Measurements from ENCODE around the gene ZNF710.

ZNF710 gene

DNA sequence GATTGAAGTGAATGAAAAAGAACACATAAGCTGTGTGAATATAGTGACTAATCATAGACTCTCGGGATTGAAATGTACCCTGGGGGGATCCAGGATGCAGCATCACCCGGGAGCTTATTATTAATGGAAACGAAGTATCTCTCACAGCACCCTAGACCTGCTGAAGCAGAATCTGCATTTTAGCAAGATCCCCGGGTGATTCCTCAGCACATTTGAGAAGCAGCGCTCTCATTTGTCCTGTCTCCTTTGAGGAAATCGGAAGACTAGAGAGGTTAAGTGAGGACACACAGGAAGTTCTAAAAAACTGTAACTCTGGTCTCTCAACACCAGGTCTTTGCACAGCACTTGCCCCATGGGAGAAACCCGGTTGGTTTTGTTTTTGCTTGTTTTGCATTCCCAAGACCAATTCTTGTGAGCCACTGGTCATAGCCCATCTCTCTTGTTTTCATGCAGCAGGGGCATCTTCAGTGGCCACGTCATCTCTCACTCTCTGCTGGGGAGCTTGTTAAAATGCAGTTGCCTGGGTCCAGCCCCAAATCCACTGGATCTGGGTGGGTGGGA lies 30.2 kb downstream of the ZNF710 start:
- Histone ChIP-seq H3K27me3 (ENCODE audit: control insufficient read depth, insufficient read depth, low read length) (no peaks in the 10 kb centered on the region), H3K36me3 (ENCODE audit: control insufficient read depth, insufficient read depth, low read length) (no peaks in the 10 kb centered on the region), H3K27ac (ENCODE audit: low read depth, low read length) (no peak overlapping the region; the same call in 1 of the 2 replicates), H3K9ac (ENCODE audit: low read length) (no peak overlapping the region), H3K4me3 (ENCODE audit: low read depth, low read length) (no peak overlapping the region), H3K9me3 (ENCODE audit: control insufficient read depth, insufficient read depth, low read depth, low read length) (no peaks in the 10 kb centered on the region), H3K4me1 (ENCODE audit: control insufficient read depth, insufficient read depth, low read length) (peaks cover 37% of the 10 kb centered on the region)

DNA sequence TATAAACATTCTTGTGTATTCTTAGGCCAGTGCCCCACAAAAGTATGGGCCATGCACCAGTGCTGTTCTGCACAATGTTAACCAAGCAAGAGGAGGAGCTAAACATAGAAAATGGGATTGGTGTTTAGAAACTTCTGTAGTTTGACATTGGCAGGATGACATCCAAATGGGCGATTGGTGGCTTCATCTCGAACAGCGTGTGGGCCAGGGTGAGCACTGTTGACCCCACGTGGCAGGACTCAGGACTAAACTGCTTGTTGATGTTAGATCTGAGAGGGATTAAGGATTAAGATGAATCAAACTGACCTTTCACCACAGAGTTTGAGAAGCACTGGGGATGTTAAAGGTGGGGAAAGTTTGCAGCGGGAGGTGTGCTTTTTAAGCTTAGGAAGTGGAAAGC lies 31.9 kb downstream of the ZNF710 start:
- Histone ChIP-seq H3K9me3 (ENCODE audit: control insufficient read depth, insufficient read depth, low read depth, low read length) (no peaks in the 10 kb centered on the region), H3K4me1 (ENCODE audit: control insufficient read depth, insufficient read depth, low read length) (peaks cover 52% of the 10 kb centered on the region), H3K36me3 (ENCODE audit: control insufficient read depth, insufficient read depth, low read length) (no peaks in the 10 kb centered on the region), H3K4me3 (ENCODE audit: low read depth, low read length) (no peak overlapping the region), H3K27ac (ENCODE audit: low read depth, low read length) (no peak overlapping the region), H3K27me3 (ENCODE audit: control insufficient read depth, insufficient read depth, low read length) (no peaks in the 10 kb centered on the region), H3K9ac (ENCODE audit: low read length) (no peak overlapping the region)

DNA sequence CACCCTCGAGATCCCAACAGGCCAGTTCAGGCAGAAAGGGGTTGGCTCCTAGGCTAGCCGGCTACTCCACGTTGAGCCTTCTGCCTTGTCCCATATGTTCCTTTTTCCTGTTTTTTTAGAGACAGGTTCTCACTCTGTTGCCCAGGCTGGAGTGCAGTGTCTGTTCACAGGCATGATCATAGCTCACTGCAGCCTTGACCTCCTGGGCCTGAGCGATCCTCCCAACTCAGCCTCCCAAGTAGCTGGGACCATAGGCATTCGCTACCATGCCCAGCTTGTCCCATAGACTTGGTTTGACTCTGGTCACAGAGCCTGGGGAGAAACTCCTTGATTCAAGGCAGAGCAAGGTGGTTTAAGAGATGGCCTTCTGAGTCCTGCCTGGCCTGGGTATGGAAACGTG lies 32.3 kb downstream of the ZNF710 start:
- peaks cover 57% of the 10 kb centered on the region for H3K4me1 ChIP-seq (ENCODE audit: control insufficient read depth, insufficient read depth, low read length)
- no peaks in the 10 kb centered on the region for H3K36me3 ChIP-seq (ENCODE audit: control insufficient read depth, insufficient read depth, low read length)
- H3K27ac ChIP-seq (ENCODE audit: low read depth, low read length), result no peak overlapping the region
- H3K27me3 ChIP-seq (ENCODE audit: control insufficient read depth, insufficient read depth, low read length), result no peaks in the 10 kb centered on the region
- H3K9ac ChIP-seq (ENCODE audit: low read length), result no peak overlapping the region
- H3K4me3 ChIP-seq (ENCODE audit: low read depth, low read length), result no peak overlapping the region
- no peaks in the 10 kb centered on the region for H3K9me3 ChIP-seq (ENCODE audit: control insufficient read depth, insufficient read depth, low read depth, low read length)

DNA sequence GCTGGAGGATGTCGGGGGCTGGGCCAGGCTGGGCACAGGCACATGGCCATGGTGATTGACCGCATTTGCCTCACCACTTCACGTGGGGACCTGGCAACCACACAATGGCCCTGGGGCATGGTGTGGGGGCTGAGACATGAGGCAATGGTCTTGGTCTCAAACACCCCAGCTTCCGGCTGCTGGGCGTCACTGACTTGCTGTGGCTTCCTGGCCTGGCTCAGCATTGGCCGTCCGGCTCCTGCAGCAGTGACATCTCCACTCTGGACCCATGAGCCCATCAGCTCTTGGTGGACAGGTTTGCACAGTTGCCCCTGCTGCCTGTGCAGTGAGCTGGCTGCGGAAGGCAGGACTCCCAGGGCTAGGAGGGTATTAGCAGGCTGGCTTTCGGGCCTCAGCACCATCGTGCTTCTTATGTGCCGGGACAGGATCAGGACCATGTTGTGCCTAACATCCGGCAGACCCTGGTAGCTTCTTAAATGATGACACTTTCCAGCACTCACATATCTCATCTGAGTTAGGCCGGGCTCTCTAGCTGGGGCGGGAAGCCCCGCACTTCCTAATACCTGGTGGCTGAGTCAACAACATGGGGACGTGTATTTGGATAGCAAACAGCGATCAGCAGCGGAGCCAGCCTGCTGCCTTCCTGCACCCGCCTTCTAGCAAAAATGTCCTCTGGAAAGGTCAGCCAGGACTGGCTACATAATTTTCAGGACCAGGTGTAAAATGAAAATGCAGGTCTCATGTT lies 34.1 kb downstream of the ZNF710 start:
- Histone ChIP-seq H3K9ac (ENCODE audit: low read length) (peak overlapping the region; percentile 27), H3K27ac (ENCODE audit: low read depth, low read length) (no peak overlapping the region), H3K9me3 (ENCODE audit: control insufficient read depth, insufficient read depth, low read depth, low read length) (no peaks in the 10 kb centered on the region), H3K4me1 (ENCODE audit: control insufficient read depth, insufficient read depth, low read length) (peaks cover 64% of the 10 kb centered on the region), H3K36me3 (ENCODE audit: control insufficient read depth, insufficient read depth, low read length) (no peaks in the 10 kb centered on the region), H3K4me3 (ENCODE audit: low read depth, low read length) (no peak overlapping the region; the same call in 1 of the 2 replicates), H3K27me3 (ENCODE audit: control insufficient read depth, insufficient read depth, low read length) (no peaks in the 10 kb centered on the region)

DNA sequence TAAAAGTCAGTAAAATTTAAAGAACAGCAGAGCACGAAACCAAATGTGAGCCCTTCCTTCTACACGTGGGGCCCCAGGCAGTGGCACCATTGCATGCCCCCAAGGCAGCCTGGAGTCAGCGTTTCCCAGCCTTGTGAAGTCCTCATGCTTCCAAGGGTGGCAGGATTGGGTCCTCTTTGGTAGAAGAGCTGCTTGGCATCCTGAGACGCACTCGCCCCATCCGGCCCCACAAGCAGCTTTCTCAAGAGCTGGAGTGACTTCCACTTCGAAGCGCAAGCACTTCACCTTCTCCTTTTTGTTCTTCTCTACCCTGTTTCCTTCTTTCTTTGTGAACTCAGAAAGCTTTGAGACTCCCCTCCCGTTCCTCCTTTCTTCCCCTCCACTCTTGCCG lies 34.7 kb downstream of the ZNF710 start:
- Histone ChIP-seq H3K4me1 (ENCODE audit: control insufficient read depth, insufficient read depth, low read length) (peaks cover 70% of the 10 kb centered on the region), H3K9ac (ENCODE audit: low read length) (peak overlapping the region; percentile 27), H3K4me3 (ENCODE audit: low read depth, low read length) (no peak overlapping the region), H3K9me3 (ENCODE audit: control insufficient read depth, insufficient read depth, low read depth, low read length) (no peaks in the 10 kb centered on the region), H3K36me3 (ENCODE audit: control insufficient read depth, insufficient read depth, low read length) (no peaks in the 10 kb centered on the region), H3K27me3 (ENCODE audit: control insufficient read depth, insufficient read depth, low read length) (no peaks in the 10 kb centered on the region), H3K27ac (ENCODE audit: low read depth, low read length) (no peak overlapping the region)

DNA sequence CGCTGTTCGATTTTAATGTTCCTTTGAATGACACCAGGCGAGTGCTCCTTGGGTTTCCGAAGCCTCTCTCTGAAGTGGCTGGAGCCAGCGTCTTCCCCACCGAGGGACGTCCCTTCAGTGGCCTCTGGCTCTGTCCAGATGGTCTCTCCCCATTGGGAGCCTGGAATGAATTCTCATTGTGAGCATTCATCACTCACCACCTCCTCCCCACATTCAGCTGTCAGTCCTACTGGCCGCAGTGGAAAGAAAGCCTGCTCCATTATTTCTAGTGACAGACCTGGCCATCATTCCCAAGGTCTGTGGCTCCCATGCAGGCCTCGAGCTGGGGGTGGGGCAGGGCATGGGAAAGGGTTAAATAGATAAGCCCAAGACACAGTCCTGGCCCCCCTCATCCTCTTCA lies 35.2 kb downstream of the ZNF710 start:
- H3K9me3 ChIP-seq (ENCODE audit: control insufficient read depth, insufficient read depth, low read depth, low read length), result no peaks in the 10 kb centered on the region
- no peaks in the 10 kb centered on the region for H3K27me3 ChIP-seq (ENCODE audit: control insufficient read depth, insufficient read depth, low read length)
- H3K4me1 ChIP-seq (ENCODE audit: control insufficient read depth, insufficient read depth, low read length), result peaks cover 70% of the 10 kb centered on the region
- no peak overlapping the region for H3K27ac ChIP-seq (ENCODE audit: low read depth, low read length)
- H3K36me3 ChIP-seq (ENCODE audit: control insufficient read depth, insufficient read depth, low read length), result no peaks in the 10 kb centered on the region
- H3K9ac ChIP-seq (ENCODE audit: low read length), result no peak overlapping the region
- no peak overlapping the region for H3K4me3 ChIP-seq (ENCODE audit: low read depth, low read length)

DNA sequence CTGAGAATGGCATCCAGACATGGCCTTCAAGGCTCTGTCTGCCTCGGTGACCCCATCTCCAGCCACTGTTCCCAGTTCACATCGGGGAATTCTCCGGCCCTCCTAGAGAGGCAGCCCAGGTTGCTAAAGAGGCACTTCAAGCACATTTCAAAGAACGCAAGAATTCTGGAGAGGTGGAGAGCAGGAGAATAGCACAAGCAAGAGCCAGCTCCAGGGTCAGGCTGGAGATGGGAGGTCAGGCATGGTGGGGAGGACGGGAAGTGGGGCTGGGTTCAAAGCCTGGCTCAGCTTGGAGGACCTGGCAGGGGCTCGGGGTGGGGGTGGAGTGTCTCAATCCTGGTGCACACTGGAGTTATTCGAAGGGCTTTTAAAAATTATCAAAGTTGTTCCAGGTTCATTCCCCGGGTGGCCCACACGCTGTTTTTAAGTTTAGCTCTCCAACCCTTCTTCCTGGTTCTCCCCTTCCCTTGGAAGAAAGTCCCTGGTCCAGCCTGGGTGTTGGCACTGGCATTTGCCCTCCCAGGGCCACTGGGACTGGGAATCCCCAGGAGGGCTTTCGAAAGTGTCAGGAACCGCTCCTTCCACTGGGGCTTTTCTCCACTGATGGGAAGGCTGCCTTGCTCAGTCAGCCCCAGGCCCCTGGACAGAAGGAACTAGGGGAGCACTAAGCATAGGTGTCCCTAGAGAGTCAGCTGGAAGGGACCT lies 35.8 kb downstream of the ZNF710 start:
- Histone ChIP-seq H3K36me3 (ENCODE audit: control insufficient read depth, insufficient read depth, low read length) (no peaks in the 10 kb centered on the region), H3K9ac (ENCODE audit: low read length) (no peak overlapping the region), H3K27me3 (ENCODE audit: control insufficient read depth, insufficient read depth, low read length) (no peaks in the 10 kb centered on the region), H3K4me1 (ENCODE audit: control insufficient read depth, insufficient read depth, low read length) (peaks cover 65% of the 10 kb centered on the region), H3K27ac (ENCODE audit: low read depth, low read length) (no peak overlapping the region), H3K4me3 (ENCODE audit: low read depth, low read length) (no peak overlapping the region), H3K9me3 (ENCODE audit: control insufficient read depth, insufficient read depth, low read depth, low read length) (no peaks in the 10 kb centered on the region)

DNA sequence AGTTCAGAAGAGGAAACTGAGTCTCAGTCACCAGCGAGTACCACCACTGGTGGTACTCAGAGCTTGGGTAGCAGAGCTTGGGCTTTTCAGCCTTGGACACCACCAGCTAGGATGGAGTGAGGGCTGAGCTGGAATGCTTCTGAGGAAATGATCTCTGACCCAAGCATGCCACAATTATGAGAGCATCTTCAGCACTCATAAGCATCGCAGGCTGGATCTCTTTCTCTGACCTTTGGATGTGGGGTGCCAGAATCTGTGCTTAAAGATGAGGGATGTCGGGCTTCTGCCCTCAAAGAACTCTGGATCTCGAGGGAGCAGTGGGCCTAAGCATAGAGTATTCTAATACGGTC lies 36.4 kb downstream of the ZNF710 start:
- no peak overlapping the region for H3K9ac ChIP-seq (ENCODE audit: low read length)
- no peaks in the 10 kb centered on the region for H3K27me3 ChIP-seq (ENCODE audit: control insufficient read depth, insufficient read depth, low read length)
- H3K4me3 ChIP-seq (ENCODE audit: low read depth, low read length), result no peak overlapping the region
- H3K36me3 ChIP-seq (ENCODE audit: control insufficient read depth, insufficient read depth, low read length), result no peaks in the 10 kb centered on the region
- peaks cover 69% of the 10 kb centered on the region for H3K4me1 ChIP-seq (ENCODE audit: control insufficient read depth, insufficient read depth, low read length)
- peak overlapping the region; percentile 37; the same call in 1 of the 2 replicates for H3K27ac ChIP-seq (ENCODE audit: low read depth, low read length)
- no peaks in the 10 kb centered on the region for H3K9me3 ChIP-seq (ENCODE audit: control insufficient read depth, insufficient read depth, low read depth, low read length)

DNA sequence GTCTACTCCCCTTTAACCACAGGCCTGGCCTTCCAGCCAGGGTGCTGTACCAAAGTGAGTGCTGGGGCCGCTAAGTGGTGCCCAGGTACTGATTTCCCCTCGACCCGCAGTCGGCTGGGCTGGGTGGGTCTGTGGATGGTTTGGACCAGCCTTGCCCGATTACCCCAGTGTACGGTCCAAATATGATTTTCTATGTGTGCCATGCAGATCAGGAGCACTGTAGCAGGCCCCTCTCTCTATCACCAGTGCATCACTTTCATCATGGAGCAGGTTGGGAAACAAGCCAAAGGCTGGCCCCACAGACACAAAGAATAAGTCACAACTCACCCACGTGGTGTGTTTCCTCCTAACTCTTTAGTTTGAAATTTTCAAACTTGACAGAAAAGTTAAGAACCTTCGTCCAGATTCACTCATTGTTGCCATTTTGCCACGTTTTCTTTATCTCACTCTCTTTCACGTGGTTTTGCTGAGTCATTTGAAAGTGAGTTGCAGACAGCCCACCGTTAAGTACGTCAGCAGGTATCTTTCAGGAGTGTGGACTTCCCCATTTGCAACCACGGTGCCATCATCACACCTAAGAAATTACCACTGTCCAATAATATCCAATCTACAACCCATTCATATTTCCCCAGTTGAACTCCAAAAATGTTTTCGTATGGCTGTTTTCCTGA lies 37.0 kb downstream of the ZNF710 start:
- Histone ChIP-seq H3K4me1 (ENCODE audit: control insufficient read depth, insufficient read depth, low read length) (peaks cover 75% of the 10 kb centered on the region), H3K9ac (ENCODE audit: low read length) (no peak overlapping the region)

DNA sequence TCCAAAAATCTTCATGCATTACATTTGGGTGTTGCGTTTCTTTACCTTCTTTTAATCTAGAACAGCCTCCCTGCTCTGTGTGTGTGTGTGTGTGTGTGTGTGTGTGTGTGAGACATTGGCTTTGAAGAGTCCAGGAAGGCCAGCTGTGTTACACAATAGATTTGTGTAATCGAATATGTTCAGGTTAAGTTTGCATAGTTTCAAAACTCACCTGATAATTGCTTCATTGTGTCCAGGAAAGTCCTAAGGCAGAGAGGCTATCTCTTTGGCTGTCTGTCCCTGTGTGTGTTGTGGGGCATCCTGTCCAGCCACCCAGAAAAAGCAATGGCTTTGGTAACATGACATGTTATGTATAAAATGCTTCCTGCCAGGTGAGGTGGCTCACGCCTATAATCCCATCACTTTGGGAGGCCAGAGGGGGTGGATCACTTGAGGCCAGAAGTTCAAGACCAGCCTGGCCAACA lies 37.5 kb downstream of the ZNF710 start:
- Histone ChIP-seq H3K27ac (ENCODE audit: low read depth, low read length) (no peak overlapping the region), H3K36me3 (ENCODE audit: control insufficient read depth, insufficient read depth, low read length) (no peaks in the 10 kb centered on the region), H3K9me3 (ENCODE audit: control insufficient read depth, insufficient read depth, low read depth, low read length) (no peaks in the 10 kb centered on the region), H3K4me3 (ENCODE audit: low read depth, low read length) (no peak overlapping the region), H3K27me3 (ENCODE audit: control insufficient read depth, insufficient read depth, low read length) (no peaks in the 10 kb centered on the region), H3K9ac (ENCODE audit: low read length) (no peak overlapping the region), H3K4me1 (ENCODE audit: control insufficient read depth, insufficient read depth, low read length) (peaks cover 75% of the 10 kb centered on the region)

More for the DNA sequence above, 37.0 kb downstream of the ZNF710 start:
- Histone ChIP-seq H3K27ac (ENCODE audit: low read depth, low read length) (peak overlapping the region; percentile 37; the same call in 1 of the 2 replicates), H3K36me3 (ENCODE audit: control insufficient read depth, insufficient read depth, low read length) (no peaks in the 10 kb centered on the region), H3K9me3 (ENCODE audit: control insufficient read depth, insufficient read depth, low read depth, low read length) (no peaks in the 10 kb centered on the region), H3K27me3 (ENCODE audit: control insufficient read depth, insufficient read depth, low read length) (no peaks in the 10 kb centered on the region), H3K4me3 (ENCODE audit: low read depth, low read length) (no peak overlapping the region)

DNA sequence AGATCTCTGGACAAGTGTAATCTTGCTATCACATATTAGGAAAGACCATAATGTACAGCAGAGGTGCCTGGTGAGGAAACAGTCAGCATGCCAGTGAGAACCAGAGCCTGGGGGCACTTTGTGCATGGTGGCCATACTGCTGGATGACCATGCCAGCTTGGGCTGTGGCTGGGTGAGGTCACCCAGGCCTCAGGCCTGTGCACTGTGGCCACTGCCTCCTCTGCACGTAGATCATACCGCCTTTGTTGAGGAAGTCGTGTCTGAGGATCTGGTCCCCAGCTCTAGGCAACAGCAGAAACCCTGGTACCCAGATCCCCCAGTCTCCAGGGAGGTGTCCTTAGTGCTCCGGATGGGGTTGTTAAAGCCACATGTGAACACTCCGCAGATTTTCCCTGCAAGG lies 38.9 kb downstream of the ZNF710 start:
- H3K36me3 ChIP-seq (ENCODE audit: control insufficient read depth, insufficient read depth, low read length), result no peaks in the 10 kb centered on the region
- no peak overlapping the region for H3K9ac ChIP-seq (ENCODE audit: low read length)
- H3K4me1 ChIP-seq (ENCODE audit: control insufficient read depth, insufficient read depth, low read length), result peaks cover 70% of the 10 kb centered on the region
- H3K27me3 ChIP-seq (ENCODE audit: control insufficient read depth, insufficient read depth, low read length), result no peaks in the 10 kb centered on the region
- no peaks in the 10 kb centered on the region for H3K9me3 ChIP-seq (ENCODE audit: control insufficient read depth, insufficient read depth, low read depth, low read length)
- no peak overlapping the region for H3K4me3 ChIP-seq (ENCODE audit: low read depth, low read length)
- no peak overlapping the region for H3K27ac ChIP-seq (ENCODE audit: low read depth, low read length)
